SK-N-SH (cell line): Measurements from ENCODE around the gene TUBB4A. TPM values are rescaled to one million over a fixed set of nuclear protein-coding genes. Genes with fewer than 3 reads are reported as not detected.

Experiments used
- CTCF ChIA-PET: fragments of 300-600, 350-600 bp; formaldehyde crosslinking; extraction: SDS; loops from one replicate; lab custom pipeline; 2021; lab: Yijun Ruan, JAX
- POLR2A ChIA-PET: fragments of 350-600 bp; sonication (Branson Sonifier 250); formaldehyde crosslinking; extraction: SDS; loops from one replicate; lab custom pipeline; 2020; ENCODE audit warnings: antibody characterized with exemption, inconsistent platforms; lab: Yijun Ruan, JAX
- DNase-seq: peaks from one replicate; pipeline ENCODE4 v3.0.0; 2012
- H2AFZ ChIP-seq: fragments of 200-600 bp; sonication (generic); 2 replicates; pipeline ENCODE4 v1.8.1; 2016; ENCODE audit warnings: antibody characterized with exemption, mild to moderate bottlenecking, low read depth
- H3F3A ChIP-seq: fragments of 200-600 bp; sonication (generic); replicated peaks from 2 replicates; pipeline ENCODE3; 2016; ENCODE audit warnings: antibody characterized with exemption, mild to moderate bottlenecking; ENCODE audit not compliant: insufficient read depth
- H3K27ac ChIP-seq, 2 experiments: fragments of 200-500 bp in 1 of 2; fragments of 200-600 bp in 1 of 2; sonication (Bioruptor generic) in 1 of 2; sonication (generic), shearing (Covaris generic) in 1 of 2; 2 replicates each; pipeline versions ENCODE4 v1.5.1 to v1.6.1; 2014 to 2016; ENCODE audit warnings: low read depth in 2 of 2, inconsistent platforms in 1 of 2, low read length in 1 of 2, mild to moderate bottlenecking in 1 of 2, mixed read lengths in 1 of 2
- H3K27me3 ChIP-seq: fragments of 200-600 bp; sonication (generic), shearing (Covaris generic); 2 replicates; pipeline ENCODE4 v1.6.1; 2016; ENCODE audit warnings: mixed run types; ENCODE audit not compliant: insufficient read depth
- H3K36me3 ChIP-seq, 2 experiments: fragments of 200-500 bp in 1 of 2; fragments of 200-600 bp in 1 of 2; sonication (Bioruptor generic) in 1 of 2; sonication (generic) in 1 of 2; replicated peaks in 1 of 2; 2 replicates each; pipeline versions ENCODE3 to v1.5.1; 2014 to 2016; ENCODE audit warnings: low read length in 1 of 2, mild to moderate bottlenecking in 1 of 2; ENCODE audit not compliant: insufficient read depth in 2 of 2, control insufficient read depth in 1 of 2
- H3K4me1 ChIP-seq, 2 experiments: fragments of 200-500 bp in 1 of 2; fragments of 200-600 bp in 1 of 2; sonication (Bioruptor generic) in 1 of 2; sonication (generic), shearing (Covaris generic) in 1 of 2; 2 replicates each; pipeline versions ENCODE4 v1.5.1 to v1.6.1; 2014 to 2016; ENCODE audit warnings: low read depth in 1 of 2, low read length in 1 of 2, mixed run types in 1 of 2; ENCODE audit not compliant: insufficient read depth in 2 of 2, control insufficient read depth in 1 of 2
- H3K4me2 ChIP-seq: fragments of 200-600 bp; sonication (generic), shearing (Covaris generic); 2 replicates; pipeline ENCODE4 v1.6.1; 2017; ENCODE audit warnings: mixed run types
- H3K4me3 ChIP-seq, 2 experiments: fragments of 200-500 bp in 1 of 2; fragments of 200-600 bp in 1 of 2; sonication (Bioruptor generic) in 1 of 2; sonication (generic), shearing (Covaris generic) in 1 of 2; 2 replicates each; pipeline versions ENCODE4 v1.5.1 to v1.8.1; 2014 to 2016; ENCODE audit warnings: low read depth in 2 of 2, inconsistent platforms in 1 of 2, low read length in 1 of 2, mild to moderate bottlenecking in 1 of 2, mixed read lengths in 1 of 2, moderate library complexity in 1 of 2
- H3K79me2 ChIP-seq: fragments of 200-600 bp; sonication (generic); 2 replicates; pipeline ENCODE4 v1.8.1; 2017; ENCODE audit warnings: mild to moderate bottlenecking; ENCODE audit not compliant: insufficient read depth
- H3K9ac ChIP-seq: fragments of 200-600 bp; sonication (generic); 2 replicates; pipeline ENCODE4 v1.6.1; 2017; ENCODE audit warnings: mixed run types
- H3K9me2 ChIP-seq: fragments of 200-600 bp; sonication (generic); 2 replicates; pipeline ENCODE4 v1.6.1; 2017; ENCODE audit warnings: mixed run types
- H3K9me3 ChIP-seq: fragments of 200-600 bp; sonication (generic); 2 replicates; pipeline ENCODE4 v1.6.1; 2017; ENCODE audit warnings: mixed run types, mild to moderate bottlenecking, moderate library complexity
- H4K20me1 ChIP-seq: fragments of 200-600 bp; sonication (generic); 2 replicates; pipeline ENCODE4 v1.6.1; 2017; ENCODE audit warnings: mild to moderate bottlenecking, mixed run types; ENCODE audit not compliant: insufficient read depth
- CHD2 ChIP-seq: fragments of 150-350 bp; IDR thresholded peaks from 2 replicates; pipeline ENCODE4 v1.6.1; 2018; ENCODE audit warnings: low read length; ENCODE audit not compliant: partially characterized antibody
- EZH2phosphoT487 ChIP-seq: fragments of 200-600 bp; sonication (generic); IDR thresholded peaks from 2 replicates; pipeline ENCODE4 v1.6.1; 2017; ENCODE audit warnings: low read depth, mixed run types, mild to moderate bottlenecking, antibody characterized with exemption, moderate library complexity, borderline replicate concordance
- FOSL2 ChIP-seq: IDR thresholded peaks from 2 replicates; pipeline ENCODE4 v1.4.0; 2012; ENCODE audit warnings: low read depth, mild to moderate bottlenecking, moderate library complexity, borderline replicate concordance
- FOXM1 ChIP-seq: IDR thresholded peaks from 2 replicates; pipeline ENCODE4 v1.4.0; 2012; ENCODE audit warnings: low read depth, mild to moderate bottlenecking
- JUND ChIP-seq: IDR thresholded peaks from 2 replicates; pipeline ENCODE4 v1.4.0; 2012
- NFIC ChIP-seq: IDR thresholded peaks from 2 replicates; pipeline ENCODE4 v1.4.0; 2012; ENCODE audit warnings: borderline replicate concordance
- SMC3 ChIP-seq: IDR thresholded peaks from 2 replicates; pipeline ENCODE4 v1.6.1; 2012; ENCODE audit warnings: low read depth, low read length, improper control_type of control experiment
- TEAD4 ChIP-seq: IDR thresholded peaks from 2 replicates; pipeline ENCODE4 v1.4.0; 2012; ENCODE audit warnings: mild to moderate bottlenecking, borderline replicate concordance; ENCODE audit not compliant: insufficient read depth
- YY1 ChIP-seq: IDR thresholded peaks from 2 replicates; pipeline ENCODE4 v1.4.0; 2012; ENCODE audit warnings: low read depth, mild to moderate bottlenecking
- WGBS: methylation state at CpG from one replicate; pipeline ENCODE4 v1.1.6; 2017; ENCODE audit warnings: low lambda C conversion rate; 5-methylcytosine and 5-hydroxymethylcytosine counted together
- polyA plus RNA-seq, 3 experiments: library from polyadenylated mRNA; depleted of rRNA; stranded (reverse); fragments of >200 nt; gene quantifications; 2 replicates each; pipeline ENCODE4 v1.2.3, GENCODE V29; 2012
- TF ChIP-seq, protein P1 (sequence below): IDR thresholded peaks from 2 replicates; pipeline ENCODE4 v1.4.0; 2012; ENCODE audit warnings: low read depth
- TF ChIP-seq, protein P2 (sequence below): fragments of 150-350 bp; IDR thresholded peaks from 2 replicates; pipeline ENCODE4 v1.6.1; 2016; ENCODE audit warnings: mild to moderate bottlenecking, low read depth, low read length
- TF ChIP-seq, protein P3 (sequence below): IDR thresholded peaks from 2 replicates; pipeline ENCODE4 v1.6.1; 2012; ENCODE audit warnings: mild to moderate bottlenecking, low read depth, low read length, moderate library complexity
- TF ChIP-seq, protein P4 (sequence below): IDR thresholded peaks from 2 replicates; pipeline ENCODE4 v1.4.0; 2012; ENCODE audit warnings: low read depth, borderline replicate concordance
- TF ChIP-seq, protein P5 (sequence below): IDR thresholded peaks from 2 replicates; pipeline ENCODE4 v1.4.0; 2012; ENCODE audit warnings: low read depth, borderline replicate concordance
- TF ChIP-seq, protein P6 (sequence below): fragments of 200-600 bp; sonication (generic); IDR thresholded peaks from 2 replicates; pipeline ENCODE4 v1.6.1; 2017; ENCODE audit warnings: antibody characterized with exemption, mild to moderate bottlenecking, moderate library complexity

TUBB4A gene
- polyA plus RNA-seq, 1 of the 3 experiments (the other 2 are of a cell fraction), result 4.5 TPM

DNA sequence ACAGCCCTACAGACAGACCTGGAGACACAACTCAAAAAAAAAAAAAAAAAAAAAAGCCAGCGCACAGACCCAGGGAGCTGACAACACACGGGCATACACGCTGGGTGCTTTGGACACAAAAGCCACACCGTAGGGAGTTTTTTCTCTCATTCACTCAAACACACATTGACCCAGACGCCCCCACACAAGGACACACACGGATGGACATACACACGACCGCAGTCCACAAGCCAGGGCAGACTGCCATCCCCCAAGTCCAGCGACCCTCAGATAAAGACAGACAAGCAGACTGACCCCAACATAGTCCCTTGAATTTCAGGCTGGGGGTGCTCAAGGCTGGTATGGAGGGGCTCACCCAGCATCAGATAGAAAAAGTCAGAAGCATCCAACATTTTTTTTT, 12.0 kb upstream of the TUBB4A start:
- Histone ChIP-seq H3K27ac (no peak overlapping the region), H3K79me2 (no peaks in the 10 kb centered on the region), H2AFZ (no peak overlapping the region), H3K9me3 (no peaks in the 10 kb centered on the region), H3K4me2 (no peak overlapping the region), H3K27me3 (no peaks in the 10 kb centered on the region), H3F3A (peaks cover 7% of the 10 kb centered on the region)
- CTCF ChIA-PET, result no interaction called here
- DNase-seq, result no peak
- TF ChIP-seq FOSL2 (no peak), FOXM1 (no peak), EZH2phosphoT487 (no peak), YY1 (no peak), CHD2 (no peak), SMC3 (no peak)
- TF ChIP-seq, protein P1, sequence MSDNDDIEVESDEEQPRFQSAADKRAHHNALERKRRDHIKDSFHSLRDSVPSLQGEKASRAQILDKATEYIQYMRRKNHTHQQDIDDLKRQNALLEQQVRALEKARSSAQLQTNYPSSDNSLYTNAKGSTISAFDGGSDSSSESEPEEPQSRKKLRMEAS, result no peak
- TF ChIP-seq, protein P2, sequence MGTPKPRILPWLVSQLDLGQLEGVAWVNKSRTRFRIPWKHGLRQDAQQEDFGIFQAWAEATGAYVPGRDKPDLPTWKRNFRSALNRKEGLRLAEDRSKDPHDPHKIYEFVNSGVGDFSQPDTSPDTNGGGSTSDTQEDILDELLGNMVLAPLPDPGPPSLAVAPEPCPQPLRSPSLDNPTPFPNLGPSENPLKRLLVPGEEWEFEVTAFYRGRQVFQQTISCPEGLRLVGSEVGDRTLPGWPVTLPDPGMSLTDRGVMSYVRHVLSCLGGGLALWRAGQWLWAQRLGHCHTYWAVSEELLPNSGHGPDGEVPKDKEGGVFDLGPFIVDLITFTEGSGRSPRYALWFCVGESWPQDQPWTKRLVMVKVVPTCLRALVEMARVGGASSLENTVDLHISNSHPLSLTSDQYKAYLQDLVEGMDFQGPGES, result no peak
- TF ChIP-seq, protein P3, sequence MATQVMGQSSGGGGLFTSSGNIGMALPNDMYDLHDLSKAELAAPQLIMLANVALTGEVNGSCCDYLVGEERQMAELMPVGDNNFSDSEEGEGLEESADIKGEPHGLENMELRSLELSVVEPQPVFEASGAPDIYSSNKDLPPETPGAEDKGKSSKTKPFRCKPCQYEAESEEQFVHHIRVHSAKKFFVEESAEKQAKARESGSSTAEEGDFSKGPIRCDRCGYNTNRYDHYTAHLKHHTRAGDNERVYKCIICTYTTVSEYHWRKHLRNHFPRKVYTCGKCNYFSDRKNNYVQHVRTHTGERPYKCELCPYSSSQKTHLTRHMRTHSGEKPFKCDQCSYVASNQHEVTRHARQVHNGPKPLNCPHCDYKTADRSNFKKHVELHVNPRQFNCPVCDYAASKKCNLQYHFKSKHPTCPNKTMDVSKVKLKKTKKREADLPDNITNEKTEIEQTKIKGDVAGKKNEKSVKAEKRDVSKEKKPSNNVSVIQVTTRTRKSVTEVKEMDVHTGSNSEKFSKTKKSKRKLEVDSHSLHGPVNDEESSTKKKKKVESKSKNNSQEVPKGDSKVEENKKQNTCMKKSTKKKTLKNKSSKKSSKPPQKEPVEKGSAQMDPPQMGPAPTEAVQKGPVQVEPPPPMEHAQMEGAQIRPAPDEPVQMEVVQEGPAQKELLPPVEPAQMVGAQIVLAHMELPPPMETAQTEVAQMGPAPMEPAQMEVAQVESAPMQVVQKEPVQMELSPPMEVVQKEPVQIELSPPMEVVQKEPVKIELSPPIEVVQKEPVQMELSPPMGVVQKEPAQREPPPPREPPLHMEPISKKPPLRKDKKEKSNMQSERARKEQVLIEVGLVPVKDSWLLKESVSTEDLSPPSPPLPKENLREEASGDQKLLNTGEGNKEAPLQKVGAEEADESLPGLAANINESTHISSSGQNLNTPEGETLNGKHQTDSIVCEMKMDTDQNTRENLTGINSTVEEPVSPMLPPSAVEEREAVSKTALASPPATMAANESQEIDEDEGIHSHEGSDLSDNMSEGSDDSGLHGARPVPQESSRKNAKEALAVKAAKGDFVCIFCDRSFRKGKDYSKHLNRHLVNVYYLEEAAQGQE, result no peak
- TF ChIP-seq, all 33 proteins: peak for 0
- Histone ChIP-seq H3K4me3 (no peak overlapping the region), H3K9ac (no peak overlapping the region), H3K36me3 (no peaks in the 10 kb centered on the region), H3K9me2 (no peaks in the 10 kb centered on the region), H4K20me1 (no peaks in the 10 kb centered on the region), H3K4me1 (peaks cover 6 to 8% of the 10 kb centered on the region in 2 experiments; a peak in 1 of 4 replicates)
- POLR2A ChIA-PET, result no interaction called here
- WGBS, result 70% methylated on average over 6 of the region's 9 CpGs

DNA sequence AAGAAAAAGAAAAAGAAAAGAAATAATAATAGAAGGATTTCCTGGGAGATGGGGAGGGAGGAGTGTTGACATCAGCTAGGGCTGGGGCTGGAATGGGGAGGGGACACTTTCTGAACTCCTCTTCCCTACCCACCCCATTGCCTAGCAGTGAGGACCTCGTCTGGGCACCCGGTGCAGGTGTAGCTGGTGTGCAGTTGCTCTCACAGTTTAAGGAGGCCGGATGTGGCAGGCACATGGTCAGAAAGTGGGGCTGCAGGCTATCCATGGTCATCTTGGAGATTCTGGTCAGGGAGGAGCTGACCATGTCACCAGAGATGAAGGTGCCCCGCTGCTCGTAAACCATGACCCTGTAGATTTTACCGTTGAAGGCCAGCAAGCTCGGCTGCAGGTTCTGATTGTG, 8.5 kb upstream of the TUBB4A start:
- H4K20me1 ChIP-seq, result no peaks in the 10 kb centered on the region
- H3K9ac ChIP-seq, result no peak overlapping the region
- no peaks in the 10 kb centered on the region for H3K9me3 ChIP-seq
- POLR2A ChIA-PET, result no interaction called here
- H3K4me2 ChIP-seq, result no peak overlapping the region
- DNase-seq, result no peak
- H3K27me3 ChIP-seq, result no peaks in the 10 kb centered on the region
- no peak overlapping the region for H3K27ac ChIP-seq
- H3K79me2 ChIP-seq, result no peaks in the 10 kb centered on the region
- no peak overlapping the region for H3K4me3 ChIP-seq
- TF ChIP-seq JUND (no peak), TEAD4 (no peak), YY1 (no peak), NFIC (no peak)
- TF ChIP-seq, protein P4, sequence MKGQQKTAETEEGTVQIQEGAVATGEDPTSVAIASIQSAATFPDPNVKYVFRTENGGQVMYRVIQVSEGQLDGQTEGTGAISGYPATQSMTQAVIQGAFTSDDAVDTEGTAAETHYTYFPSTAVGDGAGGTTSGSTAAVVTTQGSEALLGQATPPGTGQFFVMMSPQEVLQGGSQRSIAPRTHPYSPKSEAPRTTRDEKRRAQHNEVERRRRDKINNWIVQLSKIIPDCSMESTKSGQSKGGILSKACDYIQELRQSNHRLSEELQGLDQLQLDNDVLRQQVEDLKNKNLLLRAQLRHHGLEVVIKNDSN, result no peak
- TF ChIP-seq, protein P5, sequence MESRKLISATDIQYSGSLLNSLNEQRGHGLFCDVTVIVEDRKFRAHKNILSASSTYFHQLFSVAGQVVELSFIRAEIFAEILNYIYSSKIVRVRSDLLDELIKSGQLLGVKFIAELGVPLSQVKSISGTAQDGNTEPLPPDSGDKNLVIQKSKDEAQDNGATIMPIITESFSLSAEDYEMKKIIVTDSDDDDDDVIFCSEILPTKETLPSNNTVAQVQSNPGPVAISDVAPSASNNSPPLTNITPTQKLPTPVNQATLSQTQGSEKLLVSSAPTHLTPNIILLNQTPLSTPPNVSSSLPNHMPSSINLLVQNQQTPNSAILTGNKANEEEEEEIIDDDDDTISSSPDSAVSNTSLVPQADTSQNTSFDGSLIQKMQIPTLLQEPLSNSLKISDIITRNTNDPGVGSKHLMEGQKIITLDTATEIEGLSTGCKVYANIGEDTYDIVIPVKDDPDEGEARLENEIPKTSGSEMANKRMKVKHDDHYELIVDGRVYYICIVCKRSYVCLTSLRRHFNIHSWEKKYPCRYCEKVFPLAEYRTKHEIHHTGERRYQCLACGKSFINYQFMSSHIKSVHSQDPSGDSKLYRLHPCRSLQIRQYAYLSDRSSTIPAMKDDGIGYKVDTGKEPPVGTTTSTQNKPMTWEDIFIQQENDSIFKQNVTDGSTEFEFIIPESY, result no peak
- TF ChIP-seq, protein P6, sequence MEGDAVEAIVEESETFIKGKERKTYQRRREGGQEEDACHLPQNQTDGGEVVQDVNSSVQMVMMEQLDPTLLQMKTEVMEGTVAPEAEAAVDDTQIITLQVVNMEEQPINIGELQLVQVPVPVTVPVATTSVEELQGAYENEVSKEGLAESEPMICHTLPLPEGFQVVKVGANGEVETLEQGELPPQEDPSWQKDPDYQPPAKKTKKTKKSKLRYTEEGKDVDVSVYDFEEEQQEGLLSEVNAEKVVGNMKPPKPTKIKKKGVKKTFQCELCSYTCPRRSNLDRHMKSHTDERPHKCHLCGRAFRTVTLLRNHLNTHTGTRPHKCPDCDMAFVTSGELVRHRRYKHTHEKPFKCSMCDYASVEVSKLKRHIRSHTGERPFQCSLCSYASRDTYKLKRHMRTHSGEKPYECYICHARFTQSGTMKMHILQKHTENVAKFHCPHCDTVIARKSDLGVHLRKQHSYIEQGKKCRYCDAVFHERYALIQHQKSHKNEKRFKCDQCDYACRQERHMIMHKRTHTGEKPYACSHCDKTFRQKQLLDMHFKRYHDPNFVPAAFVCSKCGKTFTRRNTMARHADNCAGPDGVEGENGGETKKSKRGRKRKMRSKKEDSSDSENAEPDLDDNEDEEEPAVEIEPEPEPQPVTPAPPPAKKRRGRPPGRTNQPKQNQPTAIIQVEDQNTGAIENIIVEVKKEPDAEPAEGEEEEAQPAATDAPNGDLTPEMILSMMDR, result no peak
- TF ChIP-seq, protein P1, result no peak
- no peak overlapping the region for H2AFZ ChIP-seq
- CTCF ChIA-PET, result no interaction called here
- 58% methylated on average over 5 of the region's 7 CpGs for WGBS
- no peaks in the 10 kb centered on the region for H3F3A ChIP-seq
- no peaks in the 10 kb centered on the region for H3K36me3 ChIP-seq
- H3K4me1 ChIP-seq, result no peaks in the 10 kb centered on the region
- H3K9me2 ChIP-seq, result no peaks in the 10 kb centered on the region
